Thyroid gland (tissue), 4 donors: Measurements from ENCODE around the gene ALOX5AP.

Source experiments
- POLR2A ChIP-seq, 2 donors: fragments of 450-650 bp; IDR thresholded peaks; one replicate each; pipeline ENCODE4 v1.6.1; 2017; ENCODE audit warnings: antibody characterized with exemption in 2 of 2, mild to moderate bottlenecking in 2 of 2, moderate library complexity in 1 of 2
- TF ChIP-seq, protein P1 (sequence below), 6 experiments: fragments of 200-600 bp in 3 of 6; fragments of 450-650 bp in 3 of 6; sonication (generic) in 3 of 6; IDR thresholded peaks; one replicate each; pipeline ENCODE4 v1.5.1; 2016 to 2019; ENCODE audit warnings: antibody characterized with exemption in 6 of 6, mild to moderate bottlenecking in 2 of 6, inconsistent platforms in 1 of 6, moderate library complexity in 1 of 6

GRCh38 chr13:30802501-30802900 is 67.2 kb downstream of the ALOX5AP start:
- TF ChIP-seq, protein P1, sequence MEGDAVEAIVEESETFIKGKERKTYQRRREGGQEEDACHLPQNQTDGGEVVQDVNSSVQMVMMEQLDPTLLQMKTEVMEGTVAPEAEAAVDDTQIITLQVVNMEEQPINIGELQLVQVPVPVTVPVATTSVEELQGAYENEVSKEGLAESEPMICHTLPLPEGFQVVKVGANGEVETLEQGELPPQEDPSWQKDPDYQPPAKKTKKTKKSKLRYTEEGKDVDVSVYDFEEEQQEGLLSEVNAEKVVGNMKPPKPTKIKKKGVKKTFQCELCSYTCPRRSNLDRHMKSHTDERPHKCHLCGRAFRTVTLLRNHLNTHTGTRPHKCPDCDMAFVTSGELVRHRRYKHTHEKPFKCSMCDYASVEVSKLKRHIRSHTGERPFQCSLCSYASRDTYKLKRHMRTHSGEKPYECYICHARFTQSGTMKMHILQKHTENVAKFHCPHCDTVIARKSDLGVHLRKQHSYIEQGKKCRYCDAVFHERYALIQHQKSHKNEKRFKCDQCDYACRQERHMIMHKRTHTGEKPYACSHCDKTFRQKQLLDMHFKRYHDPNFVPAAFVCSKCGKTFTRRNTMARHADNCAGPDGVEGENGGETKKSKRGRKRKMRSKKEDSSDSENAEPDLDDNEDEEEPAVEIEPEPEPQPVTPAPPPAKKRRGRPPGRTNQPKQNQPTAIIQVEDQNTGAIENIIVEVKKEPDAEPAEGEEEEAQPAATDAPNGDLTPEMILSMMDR (IDR thresholded peaks at IDR 0.05): no peak
- no peak for TF ChIP-seq POLR2A (IDR thresholded peaks at IDR 0.05)
